ENCODE measurements around the gene SIDT2.

The SIDT2 gene

DNA sequence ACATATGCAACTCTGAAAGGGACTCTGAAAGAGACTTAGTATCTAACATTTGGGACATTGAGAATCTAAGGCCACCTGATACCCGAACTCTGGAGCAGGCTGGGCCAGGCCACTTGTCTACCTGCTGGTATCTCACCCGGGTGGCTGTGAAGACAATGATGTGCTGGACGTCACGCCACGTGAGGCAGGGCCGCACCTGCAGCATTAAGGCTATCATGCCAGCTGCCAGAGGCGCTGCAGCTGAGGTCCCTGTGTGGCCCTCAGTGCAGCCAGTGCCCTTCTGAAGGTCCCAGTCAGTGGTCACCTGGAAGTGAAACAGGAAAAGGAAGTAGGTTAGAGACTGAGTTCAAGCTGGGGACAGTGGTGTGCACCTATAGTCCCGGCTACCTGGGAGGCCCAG is 40.9 kb downstream of the SIDT2 start:
- in situ Hi-C loops (cut with HindIII; ENCODE audit: low sequenced_read_pairs): no loop called here
- TF ChIP-seq, protein P1, sequence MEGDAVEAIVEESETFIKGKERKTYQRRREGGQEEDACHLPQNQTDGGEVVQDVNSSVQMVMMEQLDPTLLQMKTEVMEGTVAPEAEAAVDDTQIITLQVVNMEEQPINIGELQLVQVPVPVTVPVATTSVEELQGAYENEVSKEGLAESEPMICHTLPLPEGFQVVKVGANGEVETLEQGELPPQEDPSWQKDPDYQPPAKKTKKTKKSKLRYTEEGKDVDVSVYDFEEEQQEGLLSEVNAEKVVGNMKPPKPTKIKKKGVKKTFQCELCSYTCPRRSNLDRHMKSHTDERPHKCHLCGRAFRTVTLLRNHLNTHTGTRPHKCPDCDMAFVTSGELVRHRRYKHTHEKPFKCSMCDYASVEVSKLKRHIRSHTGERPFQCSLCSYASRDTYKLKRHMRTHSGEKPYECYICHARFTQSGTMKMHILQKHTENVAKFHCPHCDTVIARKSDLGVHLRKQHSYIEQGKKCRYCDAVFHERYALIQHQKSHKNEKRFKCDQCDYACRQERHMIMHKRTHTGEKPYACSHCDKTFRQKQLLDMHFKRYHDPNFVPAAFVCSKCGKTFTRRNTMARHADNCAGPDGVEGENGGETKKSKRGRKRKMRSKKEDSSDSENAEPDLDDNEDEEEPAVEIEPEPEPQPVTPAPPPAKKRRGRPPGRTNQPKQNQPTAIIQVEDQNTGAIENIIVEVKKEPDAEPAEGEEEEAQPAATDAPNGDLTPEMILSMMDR (IDR thresholded peaks at IDR 0.05; ENCODE audit: low read depth, low read length, missing control alignments): no peak
- no peak overlapping the region for H3K4me3 ChIP-seq (ENCODE audit: low read depth, low read length)
- DNase-seq (ENCODE audit: low read depth): no peak

DNA sequence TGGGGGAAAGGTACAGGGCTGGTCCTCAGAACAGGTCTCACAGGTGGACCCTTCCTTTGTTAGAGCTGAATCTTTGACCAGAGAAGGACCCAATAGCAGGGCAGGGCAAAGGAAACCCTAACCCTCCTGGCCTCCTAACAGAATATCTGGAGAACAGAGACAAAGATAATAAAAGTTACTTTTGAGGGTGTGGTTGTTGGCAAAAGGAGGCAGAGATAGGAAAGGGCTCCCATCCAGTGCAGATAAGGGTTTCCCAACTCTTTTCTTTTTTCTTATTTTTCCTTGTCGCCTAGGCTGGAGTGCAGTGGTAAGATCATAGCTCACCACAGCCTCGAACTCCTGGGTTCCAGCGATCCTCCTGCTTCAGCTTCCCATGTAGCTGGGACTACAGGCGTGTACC is 41.5 kb downstream of the SIDT2 start:
- TF ChIP-seq, protein P1 (IDR thresholded peaks at IDR 0.05; ENCODE audit: low read depth, low read length, missing control alignments): no peak
- no peak overlapping the region for H3K4me3 ChIP-seq (ENCODE audit: low read depth, low read length)
- in situ Hi-C loops (cut with HindIII; ENCODE audit: low sequenced_read_pairs): no loop called here
- no peak for DNase-seq (ENCODE audit: low read depth)

DNA sequence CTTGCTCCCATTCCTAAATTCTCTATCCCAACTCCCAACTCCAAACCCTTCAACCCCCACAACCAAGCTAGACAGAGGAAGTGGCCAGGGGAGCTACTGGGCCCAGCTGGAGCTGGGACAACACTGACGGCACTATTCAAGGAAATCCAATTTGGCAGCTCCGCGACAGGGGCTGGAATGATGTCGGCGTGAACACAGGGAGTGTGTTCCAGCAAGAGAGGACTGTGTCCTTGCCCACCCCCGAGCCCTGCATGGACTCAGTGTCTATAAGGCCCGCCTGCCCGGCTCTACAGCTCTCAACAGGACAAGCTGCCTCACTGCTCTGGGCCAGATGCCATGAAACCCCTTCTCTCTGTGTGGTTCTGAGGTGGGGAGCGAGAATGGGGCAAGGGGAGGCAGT is 42.0 kb downstream of the SIDT2 start:
- no peak for DNase-seq (ENCODE audit: low read depth)
- in situ Hi-C loops (cut with HindIII; ENCODE audit: low sequenced_read_pairs): no loop called here
- no peak overlapping the region for H3K4me3 ChIP-seq (ENCODE audit: low read depth, low read length)
- TF ChIP-seq, protein P1 (IDR thresholded peaks at IDR 0.05; ENCODE audit: low read depth, low read length, missing control alignments): no peak

DNA sequence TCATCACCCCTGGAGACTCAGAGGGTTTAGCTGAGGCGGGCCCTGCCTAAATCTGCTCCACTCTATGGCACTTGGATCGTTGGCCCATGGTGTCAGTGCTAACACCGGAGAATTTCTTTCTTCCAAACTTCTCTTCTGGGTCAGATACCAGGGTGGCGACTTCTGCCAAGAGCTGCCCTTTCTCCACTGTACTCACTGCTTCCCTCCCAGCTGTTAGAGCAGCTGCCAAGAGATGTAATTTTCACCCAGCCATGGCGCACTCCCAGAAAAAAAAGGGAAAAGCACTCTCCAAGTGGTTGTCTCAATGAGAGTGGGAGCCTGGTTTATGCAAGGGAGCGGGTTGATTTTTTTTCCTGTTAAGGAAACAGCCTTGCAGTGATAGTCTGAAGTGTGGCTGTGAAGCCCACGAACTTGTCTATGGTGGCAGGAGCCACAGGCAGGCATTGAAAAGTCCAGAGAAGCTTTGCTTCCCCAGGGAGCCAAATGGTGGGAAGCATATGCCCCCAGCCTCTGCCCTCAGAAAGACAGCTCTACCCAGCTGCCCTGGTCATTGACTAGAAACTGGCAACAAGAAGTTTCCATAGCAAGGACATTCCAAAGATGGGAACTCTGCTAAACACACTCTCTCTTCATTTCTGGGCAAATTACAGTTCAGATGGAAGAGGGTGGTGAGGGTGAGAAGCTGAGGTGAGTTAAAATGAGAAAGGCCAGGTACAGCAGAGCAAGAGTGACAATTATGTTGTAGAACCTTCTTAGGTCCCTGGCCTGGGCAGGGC is 42.6 kb downstream of the SIDT2 start:
- H3K4me3 ChIP-seq (ENCODE audit: low read depth, low read length): no peak overlapping the region
- no peak for DNase-seq (ENCODE audit: low read depth)
- in situ Hi-C loops (cut with HindIII; ENCODE audit: low sequenced_read_pairs): no loop called here
- TF ChIP-seq, protein P1 (IDR thresholded peaks at IDR 0.05; ENCODE audit: low read depth, low read length, missing control alignments): no peak

DNA sequence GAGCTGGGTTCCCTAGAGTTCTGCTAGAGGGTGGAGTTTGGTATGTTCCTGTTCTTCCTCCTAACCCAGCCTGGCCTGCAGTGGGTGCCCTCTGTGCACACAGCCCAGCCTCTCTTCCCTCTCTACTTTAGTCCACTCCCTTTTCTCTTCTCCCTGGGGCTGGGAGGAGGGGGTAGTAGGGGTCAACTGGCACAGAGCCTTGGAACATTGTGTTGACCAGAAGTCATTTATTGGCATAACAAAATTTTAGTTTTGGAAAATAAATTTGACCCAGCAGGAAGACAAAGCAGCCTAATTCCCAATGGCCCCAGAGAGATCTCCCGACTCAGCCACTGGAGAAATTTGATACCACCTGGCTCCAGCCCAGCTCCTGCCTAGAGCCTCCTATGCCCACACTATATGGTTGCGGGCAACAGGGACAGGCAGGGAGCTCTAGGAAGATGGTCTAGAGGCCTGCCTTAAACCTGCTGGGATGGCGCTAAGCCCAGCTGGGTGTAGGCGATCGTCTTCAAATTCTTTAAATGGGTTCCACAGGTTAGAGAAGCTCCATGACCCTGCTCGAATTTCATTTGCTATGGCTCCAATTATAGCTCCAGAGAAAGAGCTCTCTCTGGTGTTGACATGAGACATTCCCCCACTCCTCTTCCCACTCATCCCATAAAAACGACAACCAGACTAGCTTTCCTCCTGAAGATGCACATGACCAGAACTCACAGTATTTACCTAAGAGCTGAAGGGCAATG is 43.4 kb downstream of the SIDT2 start:
- no peak overlapping the region for H3K4me3 ChIP-seq (ENCODE audit: low read depth, low read length)
- DNase-seq (ENCODE audit: low read depth): no peak
- in situ Hi-C loops (cut with HindIII; ENCODE audit: low sequenced_read_pairs): no loop called here
- TF ChIP-seq, protein P1 (IDR thresholded peaks at IDR 0.05; ENCODE audit: low read depth, low read length, missing control alignments): peak; percentile 5

DNA sequence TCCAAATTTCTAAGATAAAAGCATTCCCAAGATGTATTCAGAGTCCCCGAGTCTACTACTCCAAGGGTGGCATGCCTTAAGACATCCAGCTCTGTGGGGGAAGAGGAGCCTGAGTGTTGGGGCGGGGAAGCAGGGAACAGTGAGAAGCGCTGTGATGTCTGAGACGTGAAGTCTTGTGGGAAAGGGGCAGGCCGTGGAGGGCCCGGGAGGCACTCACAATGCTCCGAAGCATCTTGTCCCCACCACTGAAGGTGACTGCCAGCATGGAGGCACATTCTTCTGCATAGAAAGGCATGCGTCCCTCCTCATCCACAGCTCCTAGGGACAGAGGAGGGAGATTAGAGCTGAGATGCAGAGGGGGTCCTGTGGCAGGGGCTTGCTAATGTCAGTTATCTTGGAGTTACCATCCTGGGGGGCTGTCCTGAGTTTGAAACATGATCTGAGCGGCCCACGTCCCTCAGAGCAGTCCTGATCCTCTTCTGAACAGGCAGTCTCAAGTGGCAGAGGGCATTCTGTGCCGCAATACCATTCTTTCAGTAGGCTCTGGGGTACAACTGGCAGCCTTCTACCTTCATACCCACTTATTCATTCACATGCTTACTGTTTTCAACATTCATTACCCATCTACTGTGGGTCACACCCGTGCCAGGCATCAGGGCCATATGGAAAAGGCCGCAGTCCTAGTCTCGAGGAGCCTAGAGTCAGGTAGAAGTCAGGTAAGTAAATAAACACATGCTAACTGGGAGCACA is 44.6 kb downstream of the SIDT2 start:
- no peak for DNase-seq (ENCODE audit: low read depth)
- TF ChIP-seq, protein P1 (IDR thresholded peaks at IDR 0.05; ENCODE audit: low read depth, low read length, missing control alignments): no peak
- in situ Hi-C loops (cut with HindIII; ENCODE audit: low sequenced_read_pairs): no loop called here
- no peak overlapping the region for H3K4me3 ChIP-seq (ENCODE audit: low read depth, low read length)
